Measurements from ENCODE around the gene IFT122. TPM values are rescaled to one million over a fixed set of nuclear protein-coding genes. Genes with fewer than 3 reads are reported as not detected.

The IFT122 gene
- total RNA-seq, 2 experiments from 2014 or later: 23.0 to 25.9 TPM

DNA sequence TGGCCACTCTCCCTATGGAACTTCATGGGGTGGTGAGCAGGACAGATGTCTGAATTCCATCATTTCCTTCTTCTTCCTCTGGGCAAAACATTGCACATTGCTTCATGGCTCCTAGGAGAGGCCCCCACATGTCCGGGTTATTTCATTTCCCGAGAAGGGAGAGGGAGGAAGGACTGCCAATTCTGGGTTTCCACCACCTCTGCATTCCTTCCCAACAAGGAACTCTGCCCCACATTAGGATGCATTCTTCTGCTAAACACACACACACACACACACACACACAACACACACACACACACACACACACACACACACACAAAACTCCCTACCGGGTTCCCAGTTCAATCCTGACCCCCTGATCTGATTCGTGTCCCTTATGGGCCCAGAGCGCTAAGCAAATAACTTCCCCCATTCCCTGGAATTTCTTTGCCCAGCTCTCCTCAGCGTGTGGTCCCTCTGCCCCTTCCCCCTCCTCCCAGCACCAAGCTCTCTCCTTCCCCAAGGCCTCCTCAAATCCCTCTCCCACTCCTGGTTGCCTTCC, 90.3 kb downstream of the IFT122 start:
- Mint-ChIP-seq H3K4me1 (no peaks in the 10 kb centered on the region), H3K4me3 (no peak overlapping the region), H3K9me3 (no peaks in the 10 kb centered on the region), H3K27me3 (peaks cover 2% of the 10 kb centered on the region), H3K36me3 (no peaks in the 10 kb centered on the region), H3K27ac (no peak overlapping the region)
- DNase-seq (no peak), ATAC-seq (ENCODE audit: low read depth) (no peak)
- POLR2A ChIA-PET: no interaction called here

DNA sequence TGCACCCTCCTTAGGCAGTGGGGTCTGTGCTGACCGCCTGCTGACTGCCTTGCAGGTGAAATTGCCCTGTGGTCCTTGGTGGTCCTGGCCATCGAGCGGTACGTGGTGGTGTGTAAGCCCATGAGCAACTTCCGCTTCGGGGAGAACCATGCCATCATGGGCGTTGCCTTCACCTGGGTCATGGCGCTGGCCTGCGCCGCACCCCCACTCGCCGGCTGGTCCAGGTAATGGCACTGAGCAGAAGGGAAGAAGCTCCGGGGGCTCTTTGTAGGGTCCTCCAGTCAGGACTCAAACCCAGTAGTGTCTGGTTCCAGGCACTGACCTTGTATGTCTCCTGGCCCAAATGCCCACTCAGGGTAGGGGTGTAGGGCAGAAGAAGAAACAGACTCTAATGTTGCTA, 90.8 kb downstream of the IFT122 start:
- ATAC-seq (ENCODE audit: low read depth) (no peak), DNase-seq (no peak)
- Mint-ChIP-seq H3K27me3 (peaks cover 2% of the 10 kb centered on the region), H3K4me1 (no peaks in the 10 kb centered on the region), H3K4me3 (no peak overlapping the region), H3K27ac (no peak overlapping the region), H3K9me3 (no peaks in the 10 kb centered on the region), H3K36me3 (no peaks in the 10 kb centered on the region)
- POLR2A ChIA-PET: no interaction called here

DNA sequence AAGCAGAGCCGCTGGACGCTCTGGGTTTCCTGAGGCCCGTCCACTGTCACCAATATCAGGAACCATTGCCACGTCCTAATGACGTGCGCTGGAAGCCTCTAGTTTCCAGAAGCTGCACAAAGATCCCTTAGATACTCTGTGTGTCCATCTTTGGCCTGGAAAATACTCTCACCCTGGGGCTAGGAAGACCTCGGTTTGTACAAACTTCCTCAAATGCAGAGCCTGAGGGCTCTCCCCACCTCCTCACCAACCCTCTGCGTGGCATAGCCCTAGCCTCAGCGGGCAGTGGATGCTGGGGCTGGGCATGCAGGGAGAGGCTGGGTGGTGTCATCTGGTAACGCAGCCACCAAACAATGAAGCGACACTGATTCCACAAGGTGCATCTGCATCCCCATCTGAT, 91.7 kb downstream of the IFT122 start:
- no peaks in the 10 kb centered on the region for H3K36me3 Mint-ChIP-seq
- no peaks in the 10 kb centered on the region for H3K4me1 Mint-ChIP-seq
- H3K27me3 Mint-ChIP-seq: peaks cover 2% of the 10 kb centered on the region
- DNase-seq: no peak
- no peaks in the 10 kb centered on the region for H3K9me3 Mint-ChIP-seq
- ATAC-seq (ENCODE audit: low read depth): no peak
- no peak overlapping the region for H3K4me3 Mint-ChIP-seq
- POLR2A ChIA-PET: no interaction called here
- no peak overlapping the region for H3K27ac Mint-ChIP-seq

DNA sequence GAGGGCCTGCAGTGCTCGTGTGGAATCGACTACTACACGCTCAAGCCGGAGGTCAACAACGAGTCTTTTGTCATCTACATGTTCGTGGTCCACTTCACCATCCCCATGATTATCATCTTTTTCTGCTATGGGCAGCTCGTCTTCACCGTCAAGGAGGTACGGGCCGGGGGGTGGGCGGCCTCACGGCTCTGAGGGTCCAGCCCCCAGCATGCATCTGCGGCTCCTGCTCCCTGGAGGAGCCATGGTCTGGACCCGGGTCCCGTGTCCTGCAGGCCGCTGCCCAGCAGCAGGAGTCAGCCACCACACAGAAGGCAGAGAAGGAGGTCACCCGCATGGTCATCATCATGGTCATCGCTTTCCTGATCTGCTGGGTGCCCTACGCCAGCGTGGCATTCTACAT, 92.2 kb downstream of the IFT122 start:
- H3K4me3 Mint-ChIP-seq: no peak overlapping the region
- no peaks in the 10 kb centered on the region for H3K36me3 Mint-ChIP-seq
- POLR2A ChIA-PET: no interaction called here
- ATAC-seq (ENCODE audit: low read depth) (no peak), DNase-seq (no peak)
- H3K27me3 Mint-ChIP-seq: peaks cover 4% of the 10 kb centered on the region
- no peaks in the 10 kb centered on the region for H3K4me1 Mint-ChIP-seq
- no peaks in the 10 kb centered on the region for H3K9me3 Mint-ChIP-seq
- no peak overlapping the region for H3K27ac Mint-ChIP-seq

DNA sequence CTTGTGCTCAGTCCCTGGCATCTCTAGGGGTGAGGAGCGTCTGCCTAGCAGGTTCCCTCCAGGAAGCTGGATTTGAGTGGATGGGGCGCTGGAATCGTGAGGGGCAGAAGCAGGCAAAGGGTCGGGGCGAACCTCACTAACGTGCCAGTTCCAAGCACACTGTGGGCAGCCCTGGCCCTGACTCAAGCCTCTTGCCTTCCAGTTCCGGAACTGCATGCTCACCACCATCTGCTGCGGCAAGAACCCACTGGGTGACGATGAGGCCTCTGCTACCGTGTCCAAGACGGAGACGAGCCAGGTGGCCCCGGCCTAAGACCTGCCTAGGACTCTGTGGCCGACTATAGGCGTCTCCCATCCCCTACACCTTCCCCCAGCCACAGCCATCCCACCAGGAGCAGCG, 93.4 kb downstream of the IFT122 start:
- Mint-ChIP-seq H3K4me1 (no peaks in the 10 kb centered on the region), H3K27ac (no peak overlapping the region), H3K9me3 (no peaks in the 10 kb centered on the region), H3K27me3 (peaks cover 10% of the 10 kb centered on the region), H3K36me3 (no peaks in the 10 kb centered on the region), H3K4me3 (no peak overlapping the region)
- DNase-seq: no peak
- POLR2A ChIA-PET: no interaction called here
- ATAC-seq (ENCODE audit: low read depth): no peak

DNA sequence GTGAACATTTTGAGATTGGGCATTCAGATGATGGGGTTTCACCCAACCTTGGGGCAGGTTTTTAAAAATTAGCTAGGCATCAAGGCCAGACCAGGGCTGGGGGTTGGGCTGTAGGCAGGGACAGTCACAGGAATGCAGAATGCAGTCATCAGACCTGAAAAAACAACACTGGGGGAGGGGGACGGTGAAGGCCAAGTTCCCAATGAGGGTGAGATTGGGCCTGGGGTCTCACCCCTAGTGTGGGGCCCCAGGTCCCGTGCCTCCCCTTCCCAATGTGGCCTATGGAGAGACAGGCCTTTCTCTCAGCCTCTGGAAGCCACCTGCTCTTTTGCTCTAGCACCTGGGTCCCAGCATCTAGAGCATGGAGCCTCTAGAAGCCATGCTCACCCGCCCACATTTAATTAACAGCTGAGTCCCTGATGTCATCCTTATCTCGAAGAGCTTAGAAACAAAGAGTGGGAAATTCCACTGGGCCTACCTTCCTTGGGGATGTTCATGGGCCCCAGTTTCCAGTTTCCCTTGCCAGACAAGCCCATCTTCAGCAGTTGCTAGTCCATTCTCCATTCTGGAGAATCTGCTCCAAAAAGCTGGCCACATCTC, 94.5 kb downstream of the IFT122 start:
- no peaks in the 10 kb centered on the region for H3K9me3 Mint-ChIP-seq
- no peak overlapping the region for H3K27ac Mint-ChIP-seq
- DNase-seq (no peak), ATAC-seq (ENCODE audit: low read depth) (no peak)
- H3K4me3 Mint-ChIP-seq: no peak overlapping the region
- H3K27me3 Mint-ChIP-seq: peaks cover 13% of the 10 kb centered on the region
- H3K36me3 Mint-ChIP-seq: no peaks in the 10 kb centered on the region
- H3K4me1 Mint-ChIP-seq: no peaks in the 10 kb centered on the region
- POLR2A ChIA-PET: interaction anchor here (0.8 kb wide), 1 partner anchor 19 kb away, joined by 3 read pairs; no protein-coding TSS in a partner anchor

DNA sequence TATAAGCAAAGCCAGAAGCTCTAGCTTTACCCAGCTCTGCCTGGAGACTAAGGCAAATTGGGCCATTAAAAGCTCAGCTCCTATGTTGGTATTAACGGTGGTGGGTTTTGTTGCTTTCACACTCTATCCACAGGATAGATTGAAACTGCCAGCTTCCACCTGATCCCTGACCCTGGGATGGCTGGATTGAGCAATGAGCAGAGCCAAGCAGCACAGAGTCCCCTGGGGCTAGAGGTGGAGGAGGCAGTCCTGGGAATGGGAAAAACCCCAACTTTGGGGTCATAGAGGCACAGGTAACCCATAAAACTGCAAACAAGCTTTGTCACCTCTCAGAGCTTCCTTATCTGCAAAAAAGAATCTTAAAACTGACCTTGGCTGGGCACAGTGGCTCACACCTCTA, 95.1 kb downstream of the IFT122 start:
- no peaks in the 10 kb centered on the region for H3K36me3 Mint-ChIP-seq
- DNase-seq: no peak
- H3K27me3 Mint-ChIP-seq: peaks cover 15% of the 10 kb centered on the region
- H3K27ac Mint-ChIP-seq: no peak overlapping the region
- ATAC-seq (ENCODE audit: low read depth): no peak
- H3K9me3 Mint-ChIP-seq: no peaks in the 10 kb centered on the region
- no peak overlapping the region for H3K4me3 Mint-ChIP-seq
- no peaks in the 10 kb centered on the region for H3K4me1 Mint-ChIP-seq
- POLR2A ChIA-PET: interaction anchor here (0.8 kb wide), 1 partner anchor 19 kb away, joined by 3 read pairs; no protein-coding TSS in a partner anchor

DNA sequence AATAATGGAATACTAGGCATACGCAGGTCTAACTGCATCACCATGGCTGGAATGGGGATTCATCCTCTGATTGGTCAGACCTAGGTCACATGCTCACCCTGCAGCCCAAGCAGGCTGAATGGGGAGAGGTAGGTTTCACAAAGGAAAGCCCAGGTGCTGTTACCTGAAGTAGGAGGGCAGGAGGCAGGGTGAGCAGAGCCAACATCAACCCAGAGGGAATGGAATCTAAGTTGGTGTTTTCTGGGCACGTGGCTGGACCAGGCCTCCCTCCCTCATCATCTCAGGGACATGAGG, 96.3 kb downstream of the IFT122 start:
- POLR2A ChIA-PET: no interaction called here
- H3K9me3 Mint-ChIP-seq: no peaks in the 10 kb centered on the region
- no peak for ATAC-seq (ENCODE audit: low read depth)
- H3K27ac Mint-ChIP-seq: no peak overlapping the region
- H3K4me3 Mint-ChIP-seq: no peak overlapping the region
- no peak for DNase-seq
- H3K4me1 Mint-ChIP-seq: no peaks in the 10 kb centered on the region
- peaks cover 15% of the 10 kb centered on the region for H3K27me3 Mint-ChIP-seq
- H3K36me3 Mint-ChIP-seq: no peaks in the 10 kb centered on the region

DNA sequence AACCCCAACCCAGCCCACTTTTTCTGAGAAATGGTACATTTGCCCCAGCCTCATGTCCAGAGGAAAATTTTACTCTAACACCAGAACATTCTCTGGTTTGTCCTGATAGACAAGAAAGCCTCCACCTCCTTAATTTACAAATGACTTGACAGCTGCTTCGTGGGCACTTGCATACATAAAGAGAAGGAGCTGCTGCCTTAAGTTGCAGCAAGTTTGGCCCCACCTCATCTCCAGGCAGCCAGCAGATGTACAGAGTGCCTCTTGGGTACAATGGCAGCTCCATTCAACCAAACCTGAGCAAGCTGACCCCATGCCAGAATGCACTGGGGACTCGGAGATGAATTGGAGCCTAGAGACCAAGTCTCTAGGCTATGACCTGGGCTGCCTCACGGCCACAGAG, 96.8 kb downstream of the IFT122 start:
- H3K27me3 Mint-ChIP-seq: peaks cover 13% of the 10 kb centered on the region
- POLR2A ChIA-PET: no interaction called here
- H3K36me3 Mint-ChIP-seq: no peaks in the 10 kb centered on the region
- H3K4me1 Mint-ChIP-seq: no peaks in the 10 kb centered on the region
- H3K9me3 Mint-ChIP-seq: no peaks in the 10 kb centered on the region
- ATAC-seq (ENCODE audit: low read depth) (no peak), DNase-seq (no peak)
- H3K4me3 Mint-ChIP-seq: no peak overlapping the region
- no peak overlapping the region for H3K27ac Mint-ChIP-seq

DNA sequence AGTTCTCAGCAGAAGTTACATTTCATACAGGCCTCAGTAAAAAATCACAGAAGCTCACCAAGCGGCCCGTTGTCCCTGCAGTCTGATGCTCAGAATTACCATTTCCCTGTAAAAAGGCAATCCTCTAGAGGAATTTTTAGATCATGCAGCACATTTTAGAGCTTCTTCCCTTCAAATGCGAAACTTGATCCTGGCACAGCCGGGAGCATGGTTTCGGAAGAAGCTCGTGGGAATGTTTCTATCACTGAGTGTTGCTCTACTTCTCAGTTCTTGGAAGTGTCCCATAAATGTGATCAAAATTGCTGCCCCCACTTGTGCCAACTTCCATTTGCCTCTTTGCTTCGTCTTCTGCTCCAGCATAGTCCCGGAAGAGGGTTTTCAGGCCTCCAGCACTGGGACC, 99.2 kb downstream of the IFT122 start:
- no peak overlapping the region for H3K27ac Mint-ChIP-seq
- peaks cover 13% of the 10 kb centered on the region for H3K27me3 Mint-ChIP-seq
- ATAC-seq (ENCODE audit: low read depth) (no peak), DNase-seq (no peak)
- POLR2A ChIA-PET: no interaction called here
- no peak overlapping the region for H3K4me3 Mint-ChIP-seq
- H3K9me3 Mint-ChIP-seq: no peaks in the 10 kb centered on the region
- H3K4me1 Mint-ChIP-seq: no peaks in the 10 kb centered on the region
- H3K36me3 Mint-ChIP-seq: no peaks in the 10 kb centered on the region

DNA sequence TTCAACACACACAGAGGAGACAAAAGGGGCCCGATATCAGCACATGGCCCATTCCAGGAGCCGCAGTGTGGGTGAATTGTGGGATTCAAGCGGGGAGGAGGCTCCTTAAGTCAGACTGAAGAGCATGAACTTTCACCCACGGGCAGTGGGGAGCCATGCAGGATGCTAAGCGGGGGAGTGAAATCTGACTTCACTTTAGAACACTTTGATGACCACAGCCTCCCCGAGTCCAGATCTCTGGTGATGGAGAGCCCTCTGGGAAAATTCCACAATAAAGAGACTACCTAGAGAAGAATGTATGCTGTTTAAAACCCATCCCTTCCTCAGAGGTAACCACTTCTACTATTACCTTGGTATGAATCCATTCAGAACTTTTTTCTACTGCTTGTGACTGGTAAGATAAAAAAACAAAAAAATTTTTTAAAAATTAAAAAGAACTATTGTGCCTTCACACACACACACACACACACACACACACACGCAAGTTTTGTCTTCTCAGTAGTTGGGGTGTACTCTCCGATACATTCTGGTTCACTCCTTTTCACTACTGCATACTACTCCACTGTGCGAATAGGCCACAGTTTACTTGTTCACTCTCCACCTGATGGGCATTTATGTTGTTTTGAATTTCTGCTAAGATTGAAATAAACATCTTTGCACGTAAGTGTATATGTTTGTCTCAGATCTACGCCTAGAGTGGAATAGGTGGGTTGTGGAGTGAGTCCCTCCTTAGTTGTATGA, 100.9 kb downstream of the IFT122 start:
- DNase-seq (no peak), ATAC-seq (ENCODE audit: low read depth) (no peak)
- Mint-ChIP-seq H3K27ac (no peak overlapping the region), H3K9me3 (no peaks in the 10 kb centered on the region), H3K4me3 (no peak overlapping the region), H3K4me1 (no peaks in the 10 kb centered on the region), H3K36me3 (no peaks in the 10 kb centered on the region), H3K27me3 (peaks cover 17% of the 10 kb centered on the region)
- POLR2A ChIA-PET: interaction anchor here (0.6 kb wide), 1 partner anchor 34 kb away, joined by 3 read pairs; no protein-coding TSS in a partner anchor

DNA sequence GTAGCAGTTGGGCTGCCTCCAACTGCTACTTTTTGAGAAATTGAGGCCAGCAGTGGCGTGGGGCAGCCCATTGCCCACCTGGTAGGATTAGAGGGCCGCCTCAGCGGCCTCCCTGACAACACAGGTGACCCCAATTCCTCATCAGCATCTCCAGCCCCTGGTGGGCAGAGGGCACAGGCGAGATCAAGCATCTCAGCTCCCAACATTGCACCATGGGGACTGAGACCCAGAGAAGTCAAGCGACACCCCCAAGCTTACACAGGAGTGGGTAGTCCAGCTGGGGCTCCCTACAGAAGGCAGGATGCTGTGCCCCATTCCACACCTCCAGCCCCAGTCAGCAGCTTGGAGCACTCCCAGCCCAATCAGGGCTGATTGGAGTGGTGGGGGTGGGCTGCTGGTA, 102.7 kb downstream of the IFT122 start:
- Mint-ChIP-seq H3K27me3 (peaks cover 13% of the 10 kb centered on the region), H3K36me3 (no peaks in the 10 kb centered on the region), H3K27ac (no peak overlapping the region), H3K9me3 (no peaks in the 10 kb centered on the region), H3K4me1 (no peaks in the 10 kb centered on the region), H3K4me3 (no peak overlapping the region)
- POLR2A ChIA-PET: no interaction called here
- DNase-seq (no peak), ATAC-seq (ENCODE audit: low read depth) (no peak)

DNA sequence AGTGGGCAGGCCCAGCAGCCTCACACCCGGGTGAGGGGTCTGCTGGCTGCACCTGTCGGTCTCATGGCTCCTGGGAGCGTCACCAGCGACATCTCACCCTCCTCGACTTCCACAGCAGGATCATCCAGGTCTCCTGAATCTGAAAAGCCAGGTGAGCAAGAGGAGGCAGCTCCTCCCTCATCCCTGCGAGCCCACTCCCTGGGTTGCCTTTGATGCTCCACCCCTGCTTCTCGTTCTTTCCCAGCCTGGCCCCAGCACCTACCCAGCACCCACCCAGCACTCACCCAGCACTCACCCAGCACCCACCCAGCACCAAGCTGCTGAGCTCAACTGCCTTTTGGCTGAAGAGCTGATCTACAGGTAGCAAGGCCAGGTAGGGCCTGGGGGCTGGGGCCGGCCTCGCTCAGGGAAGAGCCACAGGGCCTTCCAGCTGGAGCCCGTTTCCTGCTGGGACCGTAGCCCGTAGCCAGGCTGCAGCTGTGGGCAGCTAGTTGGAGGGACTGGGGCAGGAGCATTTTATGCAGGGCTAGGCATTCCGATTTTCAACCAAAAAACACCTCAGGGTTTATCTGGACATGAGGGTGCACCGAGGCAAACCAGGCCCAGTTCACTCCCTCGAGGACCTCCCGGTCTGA, 103.2 kb downstream of the IFT122 start, which contains the start of gene H1-8:
Gene H1-8 (plus strand): TSS at position 20 of the 635 bp plus-strand sequence. CDS start 44 bp downstream, at position 64.
- ATAC-seq (ENCODE audit: low read depth): no peak
- Mint-ChIP-seq H3K4me3 (no peak within 1 kb of the TSS), H3K27ac (no peak within 1 kb of the TSS), H3K27me3 (peaks cover 10% of the 10 kb centered on the region), H3K36me3 (no peaks in the 10 kb centered on the region), H3K4me1 (no peaks in the 10 kb centered on the region), H3K9me3 (no peaks in the 10 kb centered on the region)
- DNase-seq: no peak
- POLR2A ChIA-PET: interaction anchor here (0.6 kb wide), 1 partner anchor 29 kb away, joined by 3 read pairs; no protein-coding TSS in a partner anchor

DNA sequence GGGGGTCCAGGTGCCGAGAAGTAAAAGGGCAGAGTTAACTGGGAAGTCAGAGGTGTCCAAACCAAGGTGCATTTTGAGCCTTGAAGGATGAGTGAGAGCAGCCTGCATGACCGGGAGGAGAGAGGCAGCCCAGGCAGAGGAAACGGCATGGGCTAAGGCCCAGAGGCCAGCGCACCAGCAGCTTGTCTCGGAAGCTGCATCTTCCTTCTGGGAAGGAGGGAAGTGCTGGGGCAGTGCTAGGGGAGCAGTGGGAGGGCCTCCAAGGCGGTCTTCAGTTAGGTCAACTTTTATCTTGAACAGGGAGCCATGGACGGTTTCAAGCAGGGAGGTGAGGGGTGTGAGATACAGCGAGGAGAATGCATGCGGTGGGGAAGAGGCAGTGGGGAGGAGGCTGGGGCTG, 104.0 kb downstream of the IFT122 start:
- POLR2A ChIA-PET: interaction anchor here (0.6 kb wide), 1 partner anchor 29 kb away, joined by 3 read pairs; no protein-coding TSS in a partner anchor
- Mint-ChIP-seq H3K9me3 (no peaks in the 10 kb centered on the region), H3K36me3 (no peaks in the 10 kb centered on the region), H3K27me3 (peaks cover 9% of the 10 kb centered on the region), H3K4me3 (no peak overlapping the region), H3K4me1 (no peaks in the 10 kb centered on the region), H3K27ac (no peak overlapping the region)
- DNase-seq (no peak), ATAC-seq (ENCODE audit: low read depth) (no peak)

All from activated naive CD8-positive, alpha-beta T cell treated with anti-CD3 and anti-CD28 coated beads, Interleukin-2, amount 10 ng/mL, durations not matched to agents 7 days and 5 days (primary cell).